Adrenal gland (tissue), 12 donors: Measurements from ENCODE around the gene LAMC3. TPM values are rescaled to one million over a fixed set of nuclear protein-coding genes. Genes with fewer than 3 reads are reported as not detected.
A peak's percentile ranks its signal among the peaks of the same experiment; 100 is the strongest.

Experiments used
- DNase-seq, 7 donors: peaks; one replicate each; pipeline ENCODE4 v3.0.0-alpha.2; 2019 to 2020
- H3K27ac ChIP-seq, 5 donors: fragments of 200-600 bp; sonication (generic) in 4 of 5; 1 replicate in 3 of 5; 2 replicates in 2 of 5; pipeline versions ENCODE4 v1.5.1 to v1.8.0; 2016 to 2020; ENCODE audit warnings: mild to moderate bottlenecking in 1 of 5
- H3K27me3 ChIP-seq: fragments of 200-600 bp; 2 replicates; pipeline ENCODE4 v1.8.0; 2021
- H3K36me3 ChIP-seq, 2 donors: fragments of 200-600 bp; replicated peaks in 1 of 2; 1 replicate in 1 of 2; 2 replicates in 1 of 2; pipeline versions ENCODE4 v1.5.1 to v1.8.0; 2018 to 2022
- H3K4me1 ChIP-seq, 2 donors: fragments of 200-600 bp; replicated peaks in 1 of 2; 1 replicate in 1 of 2; 2 replicates in 1 of 2; pipeline versions ENCODE4 v1.5.1 to v1.8.0; 2018 to 2021
- H3K4me3 ChIP-seq, 4 donors: fragments of 200-600 bp; sonication (generic) in 3 of 4; one replicate each; pipeline ENCODE4 v1.5.1; 2016 to 2018
- H3K9me3 ChIP-seq, 3 donors: fragments of 200-600 bp; sonication (generic) in 1 of 3; replicated peaks in 1 of 3; 1 replicate in 2 of 3; 2 replicates in 1 of 3; pipeline versions ENCODE4 v1.5.1 to v1.8.0; 2016 to 2021
- POLR2A ChIP-seq, 2 donors: fragments of 450-650 bp; IDR thresholded peaks; one replicate each; pipeline ENCODE4 v1.6.1; 2017; ENCODE audit warnings: antibody characterized with exemption in 2 of 2, mild to moderate bottlenecking in 2 of 2, moderate library complexity in 1 of 2
- WGBS, 4 donors: extraction: QIAGEN DNeasy Blood & Tissue Kit in 2 of 4; methylation state at CpG; one replicate each; pipeline versions ENCODE4 v1.1.5 to v1.1.7; 2013 to 2017; 5-methylcytosine and 5-hydroxymethylcytosine counted together
- intact Hi-C, 2 donors: fragments of 100-400 bp; cut with DNase I; formaldehyde crosslinking; loops; one replicate each; pipeline versions ENCODE4 v1.14.1 to v1.15.0; 2022 to 2023
- polyA plus RNA-seq, 3 donors: library from polyadenylated mRNA; stranded (reverse); fragments of 200-250 nt in 2 of 3; fragments of 350-450 nt in 1 of 3; fragmentation: Illumina TruSeq in 1 of 3; extraction: RNeasy Lipid Tissue Mini Kit (QIAGEN cat#74804) in 1 of 3; gene quantifications; one replicate each; pipeline ENCODE4 v1.2.3, GENCODE V29; 2013 to 2014
- total RNA-seq, 9 donors: library from RNA; depleted of rRNA in 4 of 9; stranded (reverse); fragments of >200 nt in 4 of 9; fragments of 120-200 nt in 1 of 9; fragmentation: NEBNext Ultra II Directional in 1 of 9; extraction: Animal tissue kit (Norgen Biotek cat#: 25700) in 1 of 9; gene quantifications; one replicate each; pipeline versions ENCODE4 v1.1.0 to v1.2.4, GENCODE V29; 2013 to 2023
- TF ChIP-seq, protein P1 (sequence below), 6 experiments: fragments of 450-650 bp in 4 of 6; fragments of 200-600 bp in 2 of 6; sonication (generic) in 1 of 6; IDR thresholded peaks; 1 replicate in 5 of 6; 2 replicates in 1 of 6; pipeline versions ENCODE4 v1.5.1 to v1.8.0; 2016 to 2021; ENCODE audit warnings: antibody characterized with exemption in 6 of 6, mild to moderate bottlenecking in 2 of 6, moderate library complexity in 1 of 6
- donor health status: healthy with polysubstance abuse.
- donor health status: Bipolar disorder and iron deficiency.
- donor health status: DM: yes; HTN: yes; CAD: no.
- donor health status: DM: no; HTN: no; CAD: no.
- donor health status: DM: no; HTN: no; CAD: no.
- donor health status: DM: yes; HTN: yes; CAD: no.

Gene LAMC3
- total and polyA plus RNA-seq, 12 donors: 3.3 to 125 (median 49.7) TPM

DNA sequence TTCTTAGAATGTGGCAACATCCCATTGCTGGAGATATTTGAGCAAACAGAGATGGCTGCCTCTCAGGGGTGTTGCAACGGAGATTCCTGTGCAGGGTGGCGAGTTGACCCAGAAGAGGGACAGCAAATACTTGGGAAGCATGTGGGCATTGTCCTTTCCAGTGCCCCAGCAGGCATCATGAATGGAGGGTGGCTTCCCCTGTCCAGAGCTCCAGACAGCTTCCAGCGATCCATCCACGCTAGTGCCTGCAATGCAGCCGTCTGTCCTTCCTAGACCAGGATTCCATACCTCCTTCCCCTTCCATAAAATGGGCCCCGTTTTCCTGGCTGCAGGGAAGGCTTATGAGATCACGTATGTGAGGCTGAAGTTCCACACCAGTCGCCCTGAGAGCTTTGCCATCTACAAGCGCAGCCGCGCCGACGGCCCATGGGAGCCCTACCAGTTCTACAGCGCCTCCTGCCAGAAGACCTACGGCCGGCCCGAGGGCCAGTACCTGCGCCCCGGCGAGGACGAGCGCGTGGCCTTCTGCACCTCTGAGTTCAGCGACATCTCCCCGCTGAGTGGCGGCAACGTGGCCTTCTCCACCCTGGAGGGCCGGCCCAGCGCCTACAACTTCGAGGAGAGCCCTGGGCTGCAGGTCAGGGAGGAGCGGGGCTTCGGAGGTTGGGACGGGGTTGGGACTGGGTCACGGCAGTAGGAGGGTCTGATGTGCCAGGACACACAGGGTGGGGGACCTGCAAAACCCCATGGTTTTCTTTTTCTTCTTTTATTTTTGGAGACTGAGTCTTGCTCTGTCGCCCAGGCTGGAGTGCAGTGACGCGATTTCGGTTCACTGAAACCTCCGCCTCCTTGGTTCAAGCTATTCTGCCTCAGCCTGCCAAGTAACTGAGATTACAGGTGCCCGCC lies 17.2 kb downstream of the LAMC3 start:
- WGBS, 4 donors: 92 to 93% (median 93%) methylated on average over 26 to 40 of the region's 40 CpGs

DNA sequence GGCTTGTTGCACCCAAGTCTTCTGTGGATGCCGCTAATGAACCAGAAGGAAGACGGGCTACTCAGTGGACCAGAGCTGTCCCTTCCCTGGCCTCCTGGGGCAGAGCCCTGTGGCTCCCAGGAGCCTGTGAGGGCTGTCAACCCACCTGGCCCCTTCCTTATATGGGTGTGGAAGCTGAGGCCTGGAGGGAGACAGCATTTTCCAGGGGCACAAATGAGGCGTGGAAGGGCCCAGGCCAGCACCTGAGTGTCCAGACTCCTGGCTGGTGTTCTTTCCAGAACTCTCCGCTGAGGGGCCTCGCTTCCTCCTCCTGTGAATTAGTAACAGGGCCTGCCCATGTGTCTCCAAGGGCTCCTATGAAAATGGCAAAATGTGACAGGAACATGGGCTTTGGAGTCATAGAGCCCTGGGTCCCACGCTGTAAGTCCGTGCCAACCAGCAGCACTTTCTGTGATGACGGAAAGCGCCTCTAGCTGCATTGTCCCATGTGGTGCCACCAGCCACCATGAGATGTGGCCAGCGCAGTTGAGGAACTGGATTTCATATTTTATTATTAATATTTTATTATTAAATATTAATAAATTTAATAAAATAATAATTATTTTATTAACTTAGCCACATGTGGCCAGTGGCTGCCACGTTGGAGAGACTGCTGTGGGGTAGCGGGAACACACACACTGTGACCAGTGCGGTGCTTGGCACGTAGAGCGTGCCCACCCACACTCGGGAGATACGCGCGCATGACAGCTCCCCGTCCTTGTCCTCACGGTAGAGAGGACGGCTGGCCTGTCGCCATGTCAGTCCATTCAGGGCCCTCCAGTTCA lies 18.3 kb downstream of the LAMC3 start:
- no peaks in the 10 kb centered on the region for H3K27me3 ChIP-seq
- WGBS, 4 donors: 93 to 94% (median 94%) methylated on average over 20 to 23 of the region's 23 CpGs
- no peak overlapping the region for H3K4me3 ChIP-seq
- intact Hi-C loops: no loop called here
- no peaks in the 10 kb centered on the region for H3K4me1 ChIP-seq
- no peak for DNase-seq
- no peak overlapping the region for H3K27ac ChIP-seq
- no peaks in the 10 kb centered on the region for H3K9me3 ChIP-seq
- no peaks in the 10 kb centered on the region for H3K36me3 ChIP-seq
- TF ChIP-seq, protein P1, sequence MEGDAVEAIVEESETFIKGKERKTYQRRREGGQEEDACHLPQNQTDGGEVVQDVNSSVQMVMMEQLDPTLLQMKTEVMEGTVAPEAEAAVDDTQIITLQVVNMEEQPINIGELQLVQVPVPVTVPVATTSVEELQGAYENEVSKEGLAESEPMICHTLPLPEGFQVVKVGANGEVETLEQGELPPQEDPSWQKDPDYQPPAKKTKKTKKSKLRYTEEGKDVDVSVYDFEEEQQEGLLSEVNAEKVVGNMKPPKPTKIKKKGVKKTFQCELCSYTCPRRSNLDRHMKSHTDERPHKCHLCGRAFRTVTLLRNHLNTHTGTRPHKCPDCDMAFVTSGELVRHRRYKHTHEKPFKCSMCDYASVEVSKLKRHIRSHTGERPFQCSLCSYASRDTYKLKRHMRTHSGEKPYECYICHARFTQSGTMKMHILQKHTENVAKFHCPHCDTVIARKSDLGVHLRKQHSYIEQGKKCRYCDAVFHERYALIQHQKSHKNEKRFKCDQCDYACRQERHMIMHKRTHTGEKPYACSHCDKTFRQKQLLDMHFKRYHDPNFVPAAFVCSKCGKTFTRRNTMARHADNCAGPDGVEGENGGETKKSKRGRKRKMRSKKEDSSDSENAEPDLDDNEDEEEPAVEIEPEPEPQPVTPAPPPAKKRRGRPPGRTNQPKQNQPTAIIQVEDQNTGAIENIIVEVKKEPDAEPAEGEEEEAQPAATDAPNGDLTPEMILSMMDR (IDR thresholded peaks at IDR 0.05): no peak
- TF ChIP-seq POLR2A (IDR thresholded peaks at IDR 0.05): no peak

More for the DNA sequence above, 17.2 kb downstream of the LAMC3 start:
- Histone ChIP-seq H3K9me3 (no peaks in the 10 kb centered on the region), H3K27ac (no peak overlapping the region), H3K36me3 (no peaks in the 10 kb centered on the region), H3K4me1 (no peaks in the 10 kb centered on the region), H3K27me3 (no peaks in the 10 kb centered on the region), H3K4me3 (no peak overlapping the region)
- intact Hi-C loops: no loop called here
- TF ChIP-seq, protein P1 (IDR thresholded peaks at IDR 0.05): no peak
- no peak for TF ChIP-seq POLR2A (IDR thresholded peaks at IDR 0.05)
- no peak for DNase-seq

DNA sequence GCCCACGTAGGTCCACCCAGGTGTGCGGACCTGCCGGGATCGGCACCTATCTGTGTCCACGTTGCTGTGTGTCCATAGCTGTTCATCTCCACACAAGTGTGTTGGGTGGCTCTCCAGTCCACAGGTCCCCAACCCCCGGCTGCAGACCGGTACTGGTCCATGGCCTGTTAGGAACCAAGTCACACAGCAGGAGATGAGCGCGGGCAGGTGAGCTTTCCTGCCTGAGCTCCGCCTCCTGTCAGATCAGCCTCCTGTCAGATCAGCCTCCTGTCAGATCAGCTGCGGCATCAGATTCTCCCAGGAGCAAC lies 18.9 kb downstream of the LAMC3 start:
- DNase-seq: no peak
- Histone ChIP-seq H3K4me3 (no peak overlapping the region), H3K27ac (peak overlapping the region in 1 of 5 donors; percentile 1), H3K36me3 (no peaks in the 10 kb centered on the region), H3K9me3 (no peaks in the 10 kb centered on the region), H3K27me3 (no peaks in the 10 kb centered on the region), H3K4me1 (no peaks in the 10 kb centered on the region)
- 91 to 95% (median 93%) methylated on average over 9 to 11 of the region's 11 CpGs for WGBS, 4 donors
- TF ChIP-seq, protein P1 (IDR thresholded peaks at IDR 0.05): no peak
- TF ChIP-seq POLR2A (IDR thresholded peaks at IDR 0.05): no peak
- intact Hi-C loops: no loop called here

DNA sequence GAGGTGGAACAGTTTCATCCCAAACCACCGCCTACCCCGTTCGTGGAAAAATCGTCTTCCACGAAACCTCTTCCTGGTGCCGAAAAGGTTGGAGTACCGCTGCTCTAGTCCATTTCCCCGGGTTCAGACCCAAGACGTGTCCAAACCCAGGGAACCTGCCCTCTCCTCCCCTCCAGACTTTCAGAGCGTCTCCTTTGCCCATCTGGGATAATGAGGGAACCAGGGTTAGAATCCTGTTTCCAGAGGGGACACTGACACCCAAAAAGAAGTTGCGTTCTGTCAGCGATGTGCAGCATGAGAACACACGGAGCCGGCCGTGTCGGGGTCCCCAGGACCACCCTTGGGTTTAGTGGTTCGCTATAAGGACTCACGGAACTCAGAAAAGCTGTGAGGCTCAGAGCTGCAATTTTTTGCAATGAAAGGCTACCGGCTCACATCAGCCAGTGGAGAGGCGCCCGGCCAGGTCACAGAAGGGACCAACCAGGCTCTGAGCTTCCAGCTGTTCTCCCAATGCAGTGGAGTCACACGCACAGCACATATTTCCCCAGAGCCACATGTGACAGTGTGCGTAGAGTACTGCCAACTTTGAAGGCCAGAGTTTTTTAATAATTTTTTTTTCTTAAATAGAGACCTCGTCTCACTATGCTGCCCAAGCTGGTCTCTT lies 19.4 kb downstream of the LAMC3 start:
- intact Hi-C loops: no loop called here
- peak in 2 of 7 donors; percentile 29 to 70 for DNase-seq
- Histone ChIP-seq H3K36me3 (no peaks in the 10 kb centered on the region), H3K4me3 (no peak overlapping the region), H3K27me3 (no peaks in the 10 kb centered on the region), H3K9me3 (no peaks in the 10 kb centered on the region), H3K27ac (peak overlapping the region in 2 of 5 donors; percentile 1 to 60), H3K4me1 (no peaks in the 10 kb centered on the region)
- WGBS, 4 donors: 81 to 87% (median 86%) methylated on average over 24 of the region's 24 CpGs
- TF ChIP-seq, protein P1 (IDR thresholded peaks at IDR 0.05): no peak
- no peak for TF ChIP-seq POLR2A (IDR thresholded peaks at IDR 0.05)
